HepG2 (cell line): ENCODE results near the gene P2RX5. TPM values are rescaled to one million over a fixed set of nuclear protein-coding genes. Genes with fewer than 3 reads are reported as not detected.

Experiments
- ATAD3A ChIP-seq: sonication (generic); formaldehyde crosslinking; IDR thresholded peaks from 2 replicates; pipeline ENCODE4 v1.4.0; 2020; ENCODE audit warnings: missing genetic modification reagents
- BORCS8-MEF2B ChIP-seq: sonication (generic); formaldehyde crosslinking; IDR thresholded peaks from 2 replicates; pipeline ENCODE4 v1.8.0; 2022; ENCODE audit warnings: mild to moderate bottlenecking, missing genetic modification reagents
- DMAP1 ChIP-seq: IDR thresholded peaks from 2 replicates; pipeline ENCODE4 v1.6.1; 2016
- HCFC1 ChIP-seq: fragments of 150-350 bp; IDR thresholded peaks from 2 replicates; pipeline ENCODE4 v1.6.1; 2014; ENCODE audit warnings: low read depth, low read length
- HDAC2 ChIP-seq: sonication (generic); formaldehyde crosslinking; IDR thresholded peaks from 2 replicates; pipeline ENCODE4 v1.4.0; 2020; ENCODE audit warnings: missing genetic modification reagents
- KLF11 ChIP-seq: IDR thresholded peaks from 2 replicates; pipeline ENCODE4 v1.6.1; 2016; ENCODE audit warnings: missing compliant biosample characterization
- MAFG ChIP-seq: sonication (generic); formaldehyde crosslinking; IDR thresholded peaks from 2 replicates; pipeline ENCODE4 v1.5.1; 2020; ENCODE audit warnings: mild to moderate bottlenecking, missing genetic modification reagents
- MYPOP ChIP-seq: sonication (generic); formaldehyde crosslinking; IDR thresholded peaks from 2 replicates; pipeline ENCODE4 v1.8.1; 2023; ENCODE audit warnings: mild to moderate bottlenecking, moderate library complexity, missing genetic modification reagents
- NBN ChIP-seq: fragments of 450-650 bp; conservative IDR thresholded peaks from 2 replicates; pipeline ENCODE4 v1.6.1; 2017
- NR1H2 ChIP-seq: sonication (generic); formaldehyde crosslinking; IDR thresholded peaks from 2 replicates; pipeline ENCODE4 v1.8.1; 2022; ENCODE audit warnings: low read depth, missing genetic modification reagents, borderline replicate concordance
- RAD51 ChIP-seq: fragments of 450-650 bp; IDR thresholded peaks from 2 replicates; pipeline ENCODE4 v1.6.1; 2016; ENCODE audit warnings: borderline replicate concordance
- SP2 ChIP-seq: sonication (generic); formaldehyde crosslinking; IDR thresholded peaks from 2 replicates; pipeline ENCODE4 v1.5.1; 2020; ENCODE audit warnings: mild to moderate bottlenecking, missing genetic modification reagents
- SP5 ChIP-seq: IDR thresholded peaks from 2 replicates; pipeline ENCODE4 v1.6.1; 2016; ENCODE audit warnings: low read depth, borderline replicate concordance
- SRSF1 ChIP-seq: fragments of 200-400 bp; formaldehyde crosslinking; optimal IDR thresholded peaks from 2 replicates; pipeline ENCODE3; 2017; ENCODE audit warnings: mild to moderate bottlenecking, low read depth, low read length, moderate library complexity
- THAP11 ChIP-seq: IDR thresholded peaks from 2 replicates; pipeline ENCODE4 v1.6.1; 2016; ENCODE audit warnings: missing biosample characterization, missing genetic modification reagents
- TOPORS ChIP-seq: sonication (generic); formaldehyde crosslinking; IDR thresholded peaks from 2 replicates; pipeline ENCODE4 v1.8.0; 2023; ENCODE audit warnings: mild to moderate bottlenecking, missing genetic modification reagents
- YEATS2 ChIP-seq: sonication (generic); formaldehyde crosslinking; IDR thresholded peaks from 2 replicates; pipeline ENCODE4 v1.4.0; 2020; ENCODE audit warnings: missing genetic modification reagents, borderline replicate concordance
- ZBTB26 ChIP-seq: IDR thresholded peaks from 2 replicates; pipeline ENCODE4 v1.6.1; 2016; ENCODE audit warnings: missing compliant biosample characterization, missing genetic modification reagents, borderline replicate concordance
- ZFP82 ChIP-seq: sonication (generic); formaldehyde crosslinking; IDR thresholded peaks from 2 replicates; pipeline ENCODE4 v1.5.1; 2020; ENCODE audit warnings: mild to moderate bottlenecking, missing genetic modification reagents, borderline replicate concordance
- ZFY ChIP-seq: sonication (generic); formaldehyde crosslinking; IDR thresholded peaks from 2 replicates; pipeline ENCODE4 v1.4.0; 2020; ENCODE audit warnings: missing genetic modification reagents
- ZHX2 ChIP-seq, 2 experiments: sonication (generic) in 1 of 2; formaldehyde crosslinking in 1 of 2; IDR thresholded peaks; 2 replicates each; pipeline versions ENCODE4 v1.6.1 to v1.9.0; 2014 to 2022; ENCODE audit warnings: antibody characterized with exemption in 1 of 2, borderline replicate concordance in 1 of 2, inconsistent platforms in 1 of 2, low read depth in 1 of 2, missing genetic modification reagents in 1 of 2
- ZNF17 ChIP-seq: sonication (generic); formaldehyde crosslinking; IDR thresholded peaks from 2 replicates; pipeline ENCODE4 v1.5.0; 2020; ENCODE audit warnings: mild to moderate bottlenecking, missing genetic modification reagents
- ZNF670 ChIP-seq: sonication (generic); formaldehyde crosslinking; IDR thresholded peaks from 2 replicates; pipeline ENCODE4 v1.8.0; 2022; ENCODE audit warnings: mild to moderate bottlenecking, missing genetic modification reagents, borderline replicate concordance
- ZNF720 ChIP-seq: sonication (generic); formaldehyde crosslinking; IDR thresholded peaks from 2 replicates; pipeline ENCODE4 v1.4.0; 2020; ENCODE audit warnings: missing genetic modification reagents
- polyA plus RNA-seq, 8 experiments: library from polyadenylated mRNA; depleted of rRNA in 3 of 8; stranded (reverse) in 7 of 8; unstranded in 1 of 8; fragments of >200 nt; fragmentation: Illumina TruSeq in 4 of 8; extraction: Trizol in 4 of 8; gene quantifications; 2 replicates each; pipeline versions ENCODE4 v1.2.1 to v1.2.3, GENCODE V29; 2011 to 2016; ENCODE audit warnings: low read depth in 4 of 8, missing spikeins in 1 of 8, mixed read lengths in 1 of 8; ENCODE audit not compliant: insufficient read depth in 1 of 8
- total RNA-seq, 5 experiments: library from RNA; depleted of rRNA; stranded (reverse); fragments of >200 nt; fragmentation: Illumina TruSeq; extraction: Trizol; gene quantifications; 2 replicates each; pipeline ENCODE4 v1.2.3, GENCODE V29; 2016; ENCODE audit warnings: low read depth in 1 of 5

The P2RX5 gene
- total and polyA plus RNA-seq, 2 of the 13 experiments (the other 11 are each of a cell fraction or from before 2014, with no cell fraction given) = 0.95 to 1.7 TPM

- TF ChIP-seq TOPORS (CRISPR knock-in tag) (peak; percentile 38; the same call in 1 of the 2 replicates), ZNF17 (CRISPR knock-in tag) (no peak), NBN (no peak), NR1H2 (CRISPR knock-in tag) (no peak), RAD51 (peak; percentile 97), HCFC1 (peak; percentile 86), KLF11 (CRISPR knock-in tag) (0 out of 2 replicates have a peak, but pooled peaks have one; percentile 27), HDAC2 (peak; percentile 76), SRSF1 (peak; percentile 37), ZNF670 (peak; percentile 26; the same call in 1 of the 2 replicates), SP2 (peak; percentile 88), MAFG (CRISPR knock-in tag) (no peak), ZBTB26 (CRISPR knock-in tag) (no peak), ZHX2 (IDR thresholded peaks at IDR 0.05; ENCODE audit: low read depth) (no peak), ZHX2 (CRISPR knock-in tag; IDR thresholded peaks at IDR 0.05; ENCODE audit: borderline replicate concordance) (no peak), THAP11 (peak; percentile 100), BORCS8-MEF2B (no peak; the same call in 1 of the 2 replicates), SP5 (CRISPR knock-in tag) (peak; percentile 81), YEATS2 (CRISPR knock-in tag) (peak; percentile 36), DMAP1 (peak; percentile 66), ZFY (CRISPR knock-in tag) (peak; percentile 66), ATAD3A (no peak), MYPOP (CRISPR knock-in tag) (peak; percentile 71; the same call in 1 of the 2 replicates), ZNF720 (CRISPR knock-in tag) (no peak), ZFP82 (CRISPR knock-in tag) (0 out of 2 replicates have a peak, but pooled peaks have one; percentile 13)
These were observed 59.6 kb downstream of the P2RX5 start, which contains the start of the genes CTNS and SHPK (continued) for GRCh38 chr17:3636154-3636907.
